ENCODE measurements around the gene TMEM131. TPM values are rescaled to one million over a fixed set of nuclear protein-coding genes. Genes with fewer than 3 reads are reported as not detected.
A peak's percentile ranks its signal among the peaks of the same experiment; 100 is the strongest.

Gene TMEM131
- total RNA-seq, 1 donor from 2014 or later: 35.3 TPM

DNA sequence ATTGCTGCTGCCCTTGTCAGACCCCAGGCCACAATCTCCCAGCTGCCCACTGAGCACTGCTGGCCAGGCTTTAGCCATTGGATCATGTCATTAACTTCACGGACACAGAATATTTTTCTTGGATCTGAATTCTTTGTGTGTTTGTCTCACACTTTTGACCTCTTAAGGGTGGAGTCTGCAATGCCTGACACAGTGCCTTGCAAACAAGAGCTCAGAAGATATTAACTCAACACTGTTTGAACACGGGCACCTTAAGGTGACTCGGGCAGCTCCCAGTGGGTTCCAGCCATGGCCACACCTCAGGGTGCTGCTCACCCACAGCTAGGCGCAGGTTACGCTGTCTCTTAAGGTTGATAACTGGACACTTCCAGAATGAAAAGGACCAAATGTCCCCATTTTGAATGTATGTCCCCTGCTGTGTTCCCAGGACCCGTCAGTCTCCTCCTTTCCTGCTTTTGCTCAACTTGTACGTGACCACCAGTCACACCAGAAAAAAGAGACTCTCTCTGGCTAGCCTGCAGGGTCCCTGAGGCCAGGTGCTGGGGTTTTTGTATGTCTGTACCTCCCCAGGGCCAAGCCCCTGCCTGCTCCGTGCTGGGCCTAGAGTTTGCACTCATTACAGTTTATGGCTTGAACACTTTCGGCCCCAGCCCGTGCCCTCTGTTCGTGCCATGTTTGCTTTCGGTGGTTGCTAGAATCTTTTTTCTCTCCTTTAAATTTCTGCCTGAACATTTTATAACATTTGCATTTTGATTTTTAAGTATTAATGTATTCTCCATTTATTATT, 33.4 kb upstream of the TMEM131 start:
- H3K4me1 Mint-ChIP-seq (ENCODE audit: low read depth, unreplicated experiment): peaks cover 5% of the 10 kb centered on the region
- H3K9me3 Mint-ChIP-seq (ENCODE audit: unreplicated experiment): peaks cover 2% of the 10 kb centered on the region
- Histone ChIP-seq H3K4me3 (ENCODE audit: insufficient read depth, low read depth, low read length) (no peak overlapping the region), H3K27ac (ENCODE audit: low read depth, low read length) (peak overlapping the region; percentile 63), H3K79me2 (ENCODE audit: insufficient read depth, low read length) (no peaks in the 10 kb centered on the region), H3K36me3 (ENCODE audit: insufficient read depth, low read length) (no peaks in the 10 kb centered on the region), H4K20me1 (ENCODE audit: insufficient read depth, low read length) (no peaks in the 10 kb centered on the region), H3K4me2 (ENCODE audit: low read length) (peak overlapping the region; percentile 51), H3K9me3 (ENCODE audit: insufficient read depth, low read depth, low read length) (no peaks in the 10 kb centered on the region), H3K9ac (ENCODE audit: low read length) (peak overlapping the region; percentile 8), H3K4me1 (ENCODE audit: insufficient read depth, low read length) (peaks cover 19% of the 10 kb centered on the region), H2AFZ (ENCODE audit: low read depth, low read length) (no peak overlapping the region), H3K27me3 (ENCODE audit: insufficient read depth, low read length) (no peaks in the 10 kb centered on the region)
- no peak overlapping the region for H3K4me3 Mint-ChIP-seq (ENCODE audit: unreplicated experiment)
- DNase-seq (ENCODE audit: low read depth): no peak
- no peak overlapping the region for H3K27ac Mint-ChIP-seq (ENCODE audit: unreplicated experiment)
- TF ChIP-seq, protein P1, sequence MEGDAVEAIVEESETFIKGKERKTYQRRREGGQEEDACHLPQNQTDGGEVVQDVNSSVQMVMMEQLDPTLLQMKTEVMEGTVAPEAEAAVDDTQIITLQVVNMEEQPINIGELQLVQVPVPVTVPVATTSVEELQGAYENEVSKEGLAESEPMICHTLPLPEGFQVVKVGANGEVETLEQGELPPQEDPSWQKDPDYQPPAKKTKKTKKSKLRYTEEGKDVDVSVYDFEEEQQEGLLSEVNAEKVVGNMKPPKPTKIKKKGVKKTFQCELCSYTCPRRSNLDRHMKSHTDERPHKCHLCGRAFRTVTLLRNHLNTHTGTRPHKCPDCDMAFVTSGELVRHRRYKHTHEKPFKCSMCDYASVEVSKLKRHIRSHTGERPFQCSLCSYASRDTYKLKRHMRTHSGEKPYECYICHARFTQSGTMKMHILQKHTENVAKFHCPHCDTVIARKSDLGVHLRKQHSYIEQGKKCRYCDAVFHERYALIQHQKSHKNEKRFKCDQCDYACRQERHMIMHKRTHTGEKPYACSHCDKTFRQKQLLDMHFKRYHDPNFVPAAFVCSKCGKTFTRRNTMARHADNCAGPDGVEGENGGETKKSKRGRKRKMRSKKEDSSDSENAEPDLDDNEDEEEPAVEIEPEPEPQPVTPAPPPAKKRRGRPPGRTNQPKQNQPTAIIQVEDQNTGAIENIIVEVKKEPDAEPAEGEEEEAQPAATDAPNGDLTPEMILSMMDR (IDR thresholded peaks at IDR 0.05; ENCODE audit: insufficient read depth, low read depth, low read length): no peak
- TF ChIP-seq EZH2 (IDR thresholded peaks at IDR 0.05; ENCODE audit: insufficient read depth, low read length): no peak
- no peaks in the 10 kb centered on the region for H3K36me3 Mint-ChIP-seq (ENCODE audit: low read depth, unreplicated experiment)
- H3K27me3 Mint-ChIP-seq (ENCODE audit: low read depth, unreplicated experiment): peaks cover 61% of the 10 kb centered on the region
- no peak for FAIRE-seq

DNA sequence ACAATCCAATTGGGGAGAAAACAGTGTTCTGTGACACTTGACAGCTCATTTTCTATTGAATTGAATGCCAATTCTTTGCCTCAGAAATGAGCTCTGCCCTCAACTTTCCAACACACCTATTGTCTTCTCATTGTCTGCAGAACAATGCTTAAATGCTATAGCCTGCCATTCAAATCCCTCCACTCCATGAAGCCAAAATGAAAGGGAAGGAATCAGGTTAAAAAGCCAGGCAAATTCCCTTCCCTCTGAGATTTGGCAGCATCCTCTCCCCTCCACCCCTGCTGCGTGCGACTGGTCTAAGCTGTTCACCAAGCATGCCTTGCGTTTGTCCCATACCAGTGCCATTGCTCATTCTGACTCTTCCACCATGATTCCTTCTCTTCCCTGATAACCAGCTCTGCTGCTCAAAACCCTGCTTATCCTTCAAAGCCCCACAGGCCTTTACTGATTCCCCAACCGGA, 32.4 kb upstream of the TMEM131 start:
- Mint-ChIP-seq H3K9me3 (ENCODE audit: unreplicated experiment) (peaks cover 3% of the 10 kb centered on the region), H3K27me3 (ENCODE audit: low read depth, unreplicated experiment) (peaks cover 58% of the 10 kb centered on the region), H3K27ac (ENCODE audit: unreplicated experiment) (no peak overlapping the region), H3K4me3 (ENCODE audit: unreplicated experiment) (no peak overlapping the region), H3K36me3 (ENCODE audit: low read depth, unreplicated experiment) (no peaks in the 10 kb centered on the region), H3K4me1 (ENCODE audit: low read depth, unreplicated experiment) (peaks cover 5% of the 10 kb centered on the region)
- H3K27me3 ChIP-seq (ENCODE audit: insufficient read depth, low read length): no peaks in the 10 kb centered on the region
- no peak overlapping the region for H2AFZ ChIP-seq (ENCODE audit: low read depth, low read length)
- peaks cover 19% of the 10 kb centered on the region for H3K4me1 ChIP-seq (ENCODE audit: insufficient read depth, low read length)
- DNase-seq (ENCODE audit: low read depth) (peak; percentile 83), FAIRE-seq (peak; percentile 41)
- peak overlapping the region; percentile 51 for H3K4me2 ChIP-seq (ENCODE audit: low read length)
- H3K36me3 ChIP-seq (ENCODE audit: insufficient read depth, low read length): no peaks in the 10 kb centered on the region
- H3K27ac ChIP-seq (ENCODE audit: low read depth, low read length): peak overlapping the region; percentile 63
- TF ChIP-seq EZH2 (IDR thresholded peaks at IDR 0.05; ENCODE audit: insufficient read depth, low read length): no peak
- TF ChIP-seq, protein P1 (IDR thresholded peaks at IDR 0.05; ENCODE audit: insufficient read depth, low read depth, low read length): no peak
- no peaks in the 10 kb centered on the region for H3K79me2 ChIP-seq (ENCODE audit: insufficient read depth, low read length)
- peak overlapping the region; percentile 8 for H3K9ac ChIP-seq (ENCODE audit: low read length)
- H4K20me1 ChIP-seq (ENCODE audit: insufficient read depth, low read length): no peaks in the 10 kb centered on the region
- no peaks in the 10 kb centered on the region for H3K9me3 ChIP-seq (ENCODE audit: insufficient read depth, low read depth, low read length)
- H3K4me3 ChIP-seq (ENCODE audit: insufficient read depth, low read depth, low read length): no peak overlapping the region

DNA sequence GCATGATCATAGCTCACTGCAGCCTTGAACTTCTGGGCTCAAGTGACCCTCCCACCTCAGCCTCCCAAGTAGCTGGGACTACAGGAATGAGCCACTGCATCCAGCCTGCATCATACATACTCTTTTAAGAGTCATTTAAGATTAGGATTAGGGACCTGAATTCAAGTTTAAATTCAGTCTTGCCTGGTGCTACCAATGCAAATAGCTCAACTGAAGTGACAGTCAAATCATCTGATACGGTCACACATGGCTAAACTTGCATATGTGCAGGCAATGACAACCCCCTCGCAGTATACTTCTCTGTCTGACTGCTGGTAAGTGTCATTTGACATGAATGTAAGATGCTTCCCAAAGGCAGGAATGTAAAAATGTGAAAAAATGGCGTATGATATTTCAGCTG, 31.8 kb upstream of the TMEM131 start:
- DNase-seq (ENCODE audit: low read depth) (no peak), FAIRE-seq (no peak)
- Histone ChIP-seq H3K4me2 (ENCODE audit: low read length) (no peak overlapping the region), H3K4me1 (ENCODE audit: insufficient read depth, low read length) (peaks cover 19% of the 10 kb centered on the region), H3K79me2 (ENCODE audit: insufficient read depth, low read length) (no peaks in the 10 kb centered on the region), H2AFZ (ENCODE audit: low read depth, low read length) (no peak overlapping the region), H3K27me3 (ENCODE audit: insufficient read depth, low read length) (no peaks in the 10 kb centered on the region), H3K27ac (ENCODE audit: low read depth, low read length) (no peak overlapping the region), H3K36me3 (ENCODE audit: insufficient read depth, low read length) (no peaks in the 10 kb centered on the region), H3K4me3 (ENCODE audit: insufficient read depth, low read depth, low read length) (no peak overlapping the region), H3K9ac (ENCODE audit: low read length) (no peak overlapping the region), H3K9me3 (ENCODE audit: insufficient read depth, low read depth, low read length) (no peaks in the 10 kb centered on the region), H4K20me1 (ENCODE audit: insufficient read depth, low read length) (no peaks in the 10 kb centered on the region)
- TF ChIP-seq, protein P1 (IDR thresholded peaks at IDR 0.05; ENCODE audit: insufficient read depth, low read depth, low read length): no peak
- no peak for TF ChIP-seq EZH2 (IDR thresholded peaks at IDR 0.05; ENCODE audit: insufficient read depth, low read length)
- H3K36me3 Mint-ChIP-seq (ENCODE audit: low read depth, unreplicated experiment): no peaks in the 10 kb centered on the region
- H3K4me3 Mint-ChIP-seq (ENCODE audit: unreplicated experiment): no peak overlapping the region
- peaks cover 5% of the 10 kb centered on the region for H3K4me1 Mint-ChIP-seq (ENCODE audit: low read depth, unreplicated experiment)
- H3K27ac Mint-ChIP-seq (ENCODE audit: unreplicated experiment): no peak overlapping the region
- H3K27me3 Mint-ChIP-seq (ENCODE audit: low read depth, unreplicated experiment): peaks cover 56% of the 10 kb centered on the region
- peaks cover 8% of the 10 kb centered on the region for H3K9me3 Mint-ChIP-seq (ENCODE audit: unreplicated experiment)

Measured in astrocyte (in vitro differentiated cells and primary cell).